DOHH2 (cell line): ENCODE data around the gene DUSP10.

Source experiments
- H3F3A ChIP-seq: fragments of 200-600 bp; sonication (generic), shearing (Covaris generic); 2 replicates; pipeline ENCODE4 v1.6.0; 2016; ENCODE audit warnings: antibody characterized with exemption, mild to moderate bottlenecking; ENCODE audit not compliant: control insufficient read depth, insufficient read depth
- H3K27ac ChIP-seq: fragments of 200-600 bp; sonication (generic); 2 replicates; pipeline ENCODE4 v1.5.1; 2014; ENCODE audit warnings: low read depth, mild to moderate bottlenecking, low read length, moderate library complexity
- H3K27me3 ChIP-seq: fragments of 200-600 bp; sonication (generic); 2 replicates; pipeline ENCODE4 v1.6.1; 2014; ENCODE audit warnings: mild to moderate bottlenecking, low read length, mixed read lengths; ENCODE audit not compliant: control insufficient read depth
- H3K36me3 ChIP-seq: fragments of 200-600 bp; sonication (generic); 2 replicates; pipeline ENCODE4 v1.6.1; 2014; ENCODE audit warnings: mild to moderate bottlenecking, low read length, moderate library complexity, mixed read lengths; ENCODE audit not compliant: control insufficient read depth
- H3K4me1 ChIP-seq: fragments of 200-600 bp; sonication (generic); 2 replicates; pipeline ENCODE4 v1.6.1; 2014; ENCODE audit warnings: mild to moderate bottlenecking, low read length, mixed read lengths; ENCODE audit not compliant: control insufficient read depth
- H3K4me2 ChIP-seq: fragments of 200-600 bp; sonication (generic); 2 replicates; pipeline ENCODE4 v1.6.0; 2014; ENCODE audit warnings: mild to moderate bottlenecking, low read length, moderate library complexity
- H3K4me3 ChIP-seq: fragments of 200-600 bp; sonication (generic); 2 replicates; pipeline ENCODE4 v1.5.1; 2014; ENCODE audit warnings: mild to moderate bottlenecking, low read length, mixed read lengths
- H3K79me2 ChIP-seq: fragments of 200-600 bp; sonication (generic); 2 replicates; pipeline ENCODE4 v1.6.1; 2014; ENCODE audit warnings: mild to moderate bottlenecking, low read length, mixed read lengths; ENCODE audit not compliant: control insufficient read depth
- H3K9me2 ChIP-seq: fragments of 200-600 bp; sonication (generic); replicated peaks from 2 replicates; pipeline ENCODE4 v1.6.1; 2014; ENCODE audit warnings: mild to moderate bottlenecking, low read length, mixed read lengths; ENCODE audit not compliant: control insufficient read depth
- H3K9me3 ChIP-seq: fragments of 200-600 bp; sonication (generic); 2 replicates; pipeline ENCODE4 v1.6.1; 2014; ENCODE audit warnings: antibody characterized with exemption, low read length, mixed read lengths; ENCODE audit not compliant: control insufficient read depth, insufficient read depth
- H4K20me1 ChIP-seq: fragments of 200-600 bp; sonication (generic); 2 replicates; pipeline ENCODE4 v1.6.0; 2014; ENCODE audit warnings: low read depth, mild to moderate bottlenecking, antibody characterized with exemption, low read length, moderate library complexity; ENCODE audit not compliant: control insufficient read depth, insufficient read depth
- EZH2phosphoT487 ChIP-seq: fragments of 200-600 bp; sonication (generic); IDR thresholded peaks from 2 replicates; pipeline ENCODE4 v1.6.1; 2017; ENCODE audit warnings: borderline replicate concordance, mild to moderate bottlenecking, antibody characterized with exemption, low read length, moderate library complexity, mixed read lengths
- TF ChIP-seq, protein P1 (sequence below): fragments of 200-600 bp; sonication (generic); IDR thresholded peaks from one replicate; pipeline ENCODE4 v1.5.1; 2014; ENCODE audit warnings: antibody characterized with exemption, mild to moderate bottlenecking, low read depth, low read length; ENCODE audit not compliant: poor library complexity, severe bottlenecking

DUSP10 gene

DNA sequence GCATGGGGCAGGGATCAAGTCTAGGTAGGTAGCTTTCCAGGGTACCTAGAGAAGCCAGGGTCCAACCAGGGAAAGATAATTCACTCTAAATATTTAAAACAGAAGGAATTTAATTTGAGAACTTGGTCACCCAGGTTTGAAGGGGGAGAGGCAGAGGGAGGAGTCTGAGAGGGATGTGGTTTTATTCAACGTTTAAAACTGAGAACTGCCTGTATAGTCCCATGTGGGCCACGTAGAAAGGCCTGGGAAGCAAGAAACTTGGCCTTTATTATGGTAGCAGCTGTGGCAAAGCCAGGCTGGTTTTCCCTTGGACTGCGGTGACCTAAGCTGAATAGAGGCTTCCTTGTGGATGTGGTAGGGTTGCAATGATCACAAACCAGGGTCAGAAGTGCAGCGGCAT, 42.0 kb upstream of the DUSP10 start:
- H3K79me2 ChIP-seq, result no peaks in the 10 kb centered on the region
- H3K9me2 ChIP-seq, result no peaks in the 10 kb centered on the region
- H3K4me1 ChIP-seq, result peaks cover 21% of the 10 kb centered on the region
- no peak overlapping the region for H3K4me3 ChIP-seq
- H3K36me3 ChIP-seq, result no peaks in the 10 kb centered on the region
- H3K27ac ChIP-seq, result no peak overlapping the region
- TF ChIP-seq, protein P1, sequence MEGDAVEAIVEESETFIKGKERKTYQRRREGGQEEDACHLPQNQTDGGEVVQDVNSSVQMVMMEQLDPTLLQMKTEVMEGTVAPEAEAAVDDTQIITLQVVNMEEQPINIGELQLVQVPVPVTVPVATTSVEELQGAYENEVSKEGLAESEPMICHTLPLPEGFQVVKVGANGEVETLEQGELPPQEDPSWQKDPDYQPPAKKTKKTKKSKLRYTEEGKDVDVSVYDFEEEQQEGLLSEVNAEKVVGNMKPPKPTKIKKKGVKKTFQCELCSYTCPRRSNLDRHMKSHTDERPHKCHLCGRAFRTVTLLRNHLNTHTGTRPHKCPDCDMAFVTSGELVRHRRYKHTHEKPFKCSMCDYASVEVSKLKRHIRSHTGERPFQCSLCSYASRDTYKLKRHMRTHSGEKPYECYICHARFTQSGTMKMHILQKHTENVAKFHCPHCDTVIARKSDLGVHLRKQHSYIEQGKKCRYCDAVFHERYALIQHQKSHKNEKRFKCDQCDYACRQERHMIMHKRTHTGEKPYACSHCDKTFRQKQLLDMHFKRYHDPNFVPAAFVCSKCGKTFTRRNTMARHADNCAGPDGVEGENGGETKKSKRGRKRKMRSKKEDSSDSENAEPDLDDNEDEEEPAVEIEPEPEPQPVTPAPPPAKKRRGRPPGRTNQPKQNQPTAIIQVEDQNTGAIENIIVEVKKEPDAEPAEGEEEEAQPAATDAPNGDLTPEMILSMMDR, result no peak
- no peak for TF ChIP-seq EZH2phosphoT487
- H3F3A ChIP-seq, result no peaks in the 10 kb centered on the region
- H3K4me2 ChIP-seq, result no peak overlapping the region
- no peaks in the 10 kb centered on the region for H3K9me3 ChIP-seq
- no peaks in the 10 kb centered on the region for H4K20me1 ChIP-seq
- H3K27me3 ChIP-seq, result no peaks in the 10 kb centered on the region

DNA sequence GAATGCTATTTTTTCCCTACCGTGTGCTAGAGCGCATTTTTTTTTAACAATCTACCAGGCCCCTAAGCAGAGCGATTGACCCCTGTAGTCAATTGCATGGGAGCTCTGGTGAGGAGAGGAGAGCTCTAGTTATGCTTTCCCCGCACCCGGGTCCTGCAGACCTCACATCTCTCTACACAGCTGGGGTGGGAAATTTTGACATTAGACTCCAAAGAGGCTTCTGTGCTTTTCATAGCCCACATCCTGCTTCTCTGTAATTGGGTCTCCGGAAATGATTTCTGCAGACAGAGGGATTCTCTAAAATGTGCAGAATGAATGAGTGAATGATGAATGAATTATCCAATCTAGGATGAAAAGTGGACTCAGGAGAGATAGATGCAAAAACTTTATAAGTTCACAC, 41.5 kb upstream of the DUSP10 start:
- Histone ChIP-seq H3F3A (no peaks in the 10 kb centered on the region), H3K9me3 (no peaks in the 10 kb centered on the region), H3K4me1 (peaks cover 26% of the 10 kb centered on the region), H3K79me2 (no peaks in the 10 kb centered on the region), H3K4me2 (no peak overlapping the region), H4K20me1 (no peaks in the 10 kb centered on the region), H3K36me3 (no peaks in the 10 kb centered on the region), H3K27ac (no peak overlapping the region), H3K4me3 (no peak overlapping the region), H3K9me2 (no peaks in the 10 kb centered on the region), H3K27me3 (no peaks in the 10 kb centered on the region)
- no peak for TF ChIP-seq EZH2phosphoT487
- TF ChIP-seq, protein P1, result no peak

DNA sequence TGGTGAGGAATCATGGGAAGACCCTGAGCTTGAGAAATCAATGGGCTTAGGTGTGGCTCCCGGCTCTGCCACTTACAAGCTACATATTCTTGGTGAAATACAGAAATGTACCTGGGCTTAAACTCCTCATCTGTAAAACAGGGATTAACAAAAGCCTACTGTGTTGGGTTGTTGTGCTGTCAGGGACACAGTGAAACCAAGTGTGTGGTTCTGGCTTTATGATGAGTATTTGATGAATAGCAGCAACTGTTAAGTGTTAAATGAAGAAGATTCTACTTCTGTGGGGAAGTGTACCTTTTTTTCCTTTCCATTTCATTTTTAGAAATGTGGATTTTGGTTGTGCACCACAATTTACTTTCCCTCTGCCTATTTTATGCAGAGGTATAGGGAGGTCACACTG, 41.1 kb upstream of the DUSP10 start:
- Histone ChIP-seq H3F3A (peaks cover 4% of the 10 kb centered on the region), H3K4me2 (no peak overlapping the region), H4K20me1 (no peaks in the 10 kb centered on the region), H3K9me2 (no peaks in the 10 kb centered on the region), H3K36me3 (no peaks in the 10 kb centered on the region), H3K4me3 (no peak overlapping the region), H3K9me3 (no peaks in the 10 kb centered on the region), H3K79me2 (no peaks in the 10 kb centered on the region), H3K27ac (no peak overlapping the region), H3K4me1 (peaks cover 30% of the 10 kb centered on the region), H3K27me3 (no peaks in the 10 kb centered on the region)
- TF ChIP-seq EZH2phosphoT487, result no peak
- TF ChIP-seq, protein P1, result no peak

DNA sequence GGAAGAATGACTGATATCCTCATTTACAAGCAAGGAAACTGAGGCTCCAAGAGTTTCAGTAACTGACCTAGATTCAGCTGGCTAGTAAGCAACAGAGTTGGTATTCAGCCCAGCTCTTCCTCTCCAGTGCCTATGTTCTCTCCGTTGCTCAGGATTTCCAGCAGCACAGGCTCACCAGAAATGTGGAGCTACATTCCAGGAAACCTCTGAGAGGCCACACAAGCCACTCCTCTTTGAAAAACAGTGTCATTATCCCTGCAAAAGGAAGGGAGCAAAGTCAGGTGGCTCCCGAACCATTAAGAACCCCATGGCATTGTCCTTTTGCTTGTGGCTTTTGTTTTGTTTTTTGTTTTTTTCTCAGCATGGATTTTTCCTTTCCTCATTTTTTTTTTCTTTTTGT, 40.6 kb upstream of the DUSP10 start:
- Histone ChIP-seq H3K4me3 (no peak overlapping the region), H3K9me3 (no peaks in the 10 kb centered on the region), H3K4me2 (no peak overlapping the region), H3K9me2 (no peaks in the 10 kb centered on the region), H4K20me1 (no peaks in the 10 kb centered on the region), H3K36me3 (no peaks in the 10 kb centered on the region), H3K27me3 (no peaks in the 10 kb centered on the region), H3F3A (peaks cover 9% of the 10 kb centered on the region), H3K4me1 (peaks cover 35% of the 10 kb centered on the region), H3K79me2 (no peaks in the 10 kb centered on the region), H3K27ac (no peak overlapping the region)
- TF ChIP-seq, protein P1, result no peak
- no peak for TF ChIP-seq EZH2phosphoT487
